HCT116 (cell line): ENCODE measurements around the gene NAT9. TPM values are rescaled to one million over a fixed set of nuclear protein-coding genes. Genes with fewer than 3 reads are reported as not detected.

Source experiments
- ATAC-seq: fragments of 200-7000 bp; cut with Tn5 transposase; 2 replicates; pipeline ENCODE4 v1.9.1; 2020; ENCODE audit warnings: mild to moderate bottlenecking, moderate library complexity
- BruUV-seq: library from RNA; stranded (reverse); fragments of 400-500 nt; replicated peaks from 2 replicates; lab custom pipeline; 2021; lab: Mats Ljungman, UMichigan
- CTCF ChIA-PET: fragments of 300-600 bp; sonication (Branson Sonifier 250); formaldehyde crosslinking; loops from one replicate; lab custom pipeline; 2021; ENCODE audit warnings: antibody characterized with exemption; lab: Charles Lee
- POLR2A ChIA-PET: fragments of 300-600, 350-600 bp; sonication (Branson Sonifier 250); formaldehyde crosslinking; loops from one replicate; lab custom pipeline; 2021; ENCODE audit warnings: antibody characterized with exemption; lab: Charles Lee
- RAD21 ChIA-PET, 2 experiments: fragments of 300-600 bp; sonication (Branson Sonifier 250); formaldehyde crosslinking; loops; one replicate each; lab custom pipeline; 2023; ENCODE audit warnings: low total read pairs in 2 of 2; ENCODE audit not compliant: uncharacterized antibody in 2 of 2, unreplicated experiment in 2 of 2, low non-redundant PET in 1 of 2; lab: Charles Lee
- DNase-seq: peaks from one replicate; pipeline ENCODE4 v3.0.0-alpha.2; 2010; ENCODE audit warnings: low read depth, low spot score
- H2AFZ ChIP-seq: fragments of 200-600 bp; shearing (Covaris generic), sonication (generic); 2 replicates; pipeline ENCODE4 v1.6.1; 2017; ENCODE audit warnings: low read depth, mixed run types, mixed read lengths, antibody characterized with exemption, low read length; ENCODE audit not compliant: poor library complexity, severe bottlenecking
- H3K27ac ChIP-seq: 2 replicates; pipeline ENCODE4 v1.5.1; 2012; ENCODE audit warnings: low read depth, low read length
- H3K27me3 ChIP-seq: fragments of 200-600 bp; sonication (generic); 2 replicates; pipeline ENCODE4 v1.6.1; 2016; ENCODE audit warnings: mixed run types, low read length, mixed read lengths; ENCODE audit not compliant: insufficient read depth
- H3K36me3 ChIP-seq, 2 experiments: fragments of 200-500 bp in 1 of 2; fragments of 200-600 bp in 1 of 2; sonication (Bioruptor generic) in 1 of 2; sonication (generic) in 1 of 2; 2 replicates each; pipeline versions ENCODE4 v1.5.1 to v1.6.1; 2014 to 2016; ENCODE audit warnings: low read length in 2 of 2, inconsistent platforms in 1 of 2, mixed read lengths in 1 of 2, mixed run types in 1 of 2; ENCODE audit not compliant: insufficient read depth in 2 of 2, control insufficient read depth in 1 of 2
- H3K4me1 ChIP-seq, 2 experiments: fragments of 200-600 bp in 1 of 2; sonication (generic) in 1 of 2; 2 replicates each; pipeline versions ENCODE4 v1.5.1 to v1.6.1; 2012 to 2017; ENCODE audit warnings: low read length in 2 of 2, inconsistent platforms in 1 of 2, mild to moderate bottlenecking in 1 of 2, mixed read lengths in 1 of 2, mixed run types in 1 of 2, moderate library complexity in 1 of 2; ENCODE audit not compliant: insufficient read depth in 2 of 2, control insufficient read depth in 1 of 2
- H3K4me2 ChIP-seq: fragments of 200-600 bp; sonication (generic); 2 replicates; pipeline ENCODE4 v1.6.1; 2017; ENCODE audit warnings: mixed run types, low read length, mixed read lengths
- H3K4me3 ChIP-seq, 2 experiments: fragments of 200-600 bp in 1 of 2; sonication (generic) in 1 of 2; replicated peaks in 1 of 2; 2 replicates each; pipeline ENCODE4 v1.5.1; 2011 to 2016; ENCODE audit warnings: low read length in 2 of 2, control low read depth in 1 of 2, low read depth in 1 of 2, mild to moderate bottlenecking in 1 of 2, mixed read lengths in 1 of 2, mixed run types in 1 of 2
- H3K79me2 ChIP-seq: fragments of 200-600 bp; sonication (generic); 2 replicates; pipeline ENCODE4 v1.6.1; 2017; ENCODE audit warnings: mild to moderate bottlenecking, mixed run types, low read length, moderate library complexity, mixed read lengths; ENCODE audit not compliant: insufficient read depth
- H3K9ac ChIP-seq: fragments of 200-600 bp; sonication (generic); 2 replicates; pipeline ENCODE4 v1.6.1; 2016; ENCODE audit warnings: low read length, mixed read lengths
- H3K9me2 ChIP-seq: fragments of 200-600 bp; sonication (generic), shearing (Covaris generic); 2 replicates; pipeline ENCODE4 v1.6.1; 2017; ENCODE audit warnings: mixed run types, mild to moderate bottlenecking, moderate library complexity; ENCODE audit not compliant: insufficient read depth
- H3K9me3 ChIP-seq, 2 experiments: fragments of 200-500 bp in 1 of 2; fragments of 200-600 bp in 1 of 2; sonication (Bioruptor generic) in 1 of 2; sonication (generic) in 1 of 2; 2 replicates each; pipeline ENCODE4 v1.6.1; 2014 to 2017; ENCODE audit warnings: low read length in 2 of 2, mixed read lengths in 2 of 2, inconsistent platforms in 1 of 2, low read depth in 1 of 2, mild to moderate bottlenecking in 1 of 2, mixed run types in 1 of 2, moderate library complexity in 1 of 2; ENCODE audit not compliant: control insufficient read depth in 1 of 2, insufficient read depth in 1 of 2
- H4K20me1 ChIP-seq: fragments of 200-600 bp; sonication (generic), shearing (Covaris generic); 2 replicates; pipeline ENCODE4 v1.6.1; 2017; ENCODE audit warnings: mixed run types, mild to moderate bottlenecking, moderate library complexity; ENCODE audit not compliant: insufficient read depth
- ATF3 ChIP-seq: IDR thresholded peaks from 2 replicates; pipeline ENCODE4 v1.6.1; 2012
- CEBPB ChIP-seq: IDR thresholded peaks from 2 replicates; pipeline ENCODE4 v1.6.1; 2012; ENCODE audit warnings: low read depth
- CTCF ChIP-seq, 3 experiments: fragments of 200-600 bp in 1 of 3; sonication (generic) in 1 of 3; IDR thresholded peaks in 2 of 3; conservative IDR thresholded peaks in 1 of 3; 2 replicates each; pipeline ENCODE4 v1.5.1; 2012 to 2017; ENCODE audit warnings: low read depth in 2 of 3, low read length in 2 of 3, antibody characterized with exemption in 1 of 3, borderline replicate concordance in 1 of 3, control low read depth in 1 of 3, mild to moderate bottlenecking in 1 of 3, mixed read lengths in 1 of 3, mixed run types in 1 of 3, moderate library complexity in 1 of 3; ENCODE audit not compliant: insufficient read depth in 1 of 3
- EGR1 ChIP-seq: IDR thresholded peaks from 2 replicates; pipeline ENCODE4 v1.6.1; 2012; ENCODE audit warnings: low read depth
- ELF1 ChIP-seq: IDR thresholded peaks from 2 replicates; pipeline ENCODE4 v1.6.1; 2012; ENCODE audit warnings: low read depth, borderline replicate concordance
- EZH2 ChIP-seq: fragments of 200-600 bp; sonication (generic); IDR thresholded peaks from 2 replicates; pipeline ENCODE4 v1.6.1; 2017; ENCODE audit warnings: antibody characterized with exemption, mixed run types
- EZH2phosphoT487 ChIP-seq: fragments of 200-600 bp; IDR thresholded peaks from 2 replicates; pipeline ENCODE4 v1.6.1; 2018; ENCODE audit warnings: antibody characterized with exemption, borderline replicate concordance
- JUND ChIP-seq: IDR thresholded peaks from 2 replicates; pipeline ENCODE4 v1.6.1; 2012
- POLR2AphosphoS5 ChIP-seq: IDR thresholded peaks from 2 replicates; pipeline ENCODE4 v1.6.1; 2011; ENCODE audit warnings: mild to moderate bottlenecking, low read depth, low read length, moderate library complexity
- SIN3A ChIP-seq: IDR thresholded peaks from 2 replicates; pipeline ENCODE4 v1.6.1; 2012; ENCODE audit warnings: low read depth
- SP1 ChIP-seq: IDR thresholded peaks from 2 replicates; pipeline ENCODE4 v1.6.1; 2012; ENCODE audit warnings: low read depth
- SRF ChIP-seq: IDR thresholded peaks from 2 replicates; pipeline ENCODE4 v1.6.1; 2012; ENCODE audit warnings: low read depth
- TCF7L2 ChIP-seq: IDR thresholded peaks from 2 replicates; pipeline ENCODE4 v1.7.0; 2011; ENCODE audit warnings: borderline replicate concordance, inconsistent platforms; ENCODE audit not compliant: insufficient read depth, insufficient read length; ENCODE audit errors: extremely low read depth
- YY1 ChIP-seq: IDR thresholded peaks from 2 replicates; pipeline ENCODE4 v1.6.1; 2011; ENCODE audit warnings: low read length, low read depth, moderate library complexity, mild to moderate bottlenecking; ENCODE audit not compliant: insufficient replicate concordance; ENCODE audit errors: extremely low read depth
- ZBTB33 ChIP-seq: IDR thresholded peaks from 2 replicates; pipeline ENCODE4 v1.6.1; 2011; ENCODE audit warnings: mild to moderate bottlenecking, low read length, moderate library complexity; ENCODE audit not compliant: insufficient replicate concordance; ENCODE audit errors: extremely low read depth
- ZFX ChIP-seq: fragments of 450-650 bp; IDR thresholded peaks from 2 replicates; pipeline ENCODE4 v1.6.1; 2017
- ZNF274 ChIP-seq: fragments of 200-500 bp; sonication (Bioruptor generic); IDR thresholded peaks from 2 replicates; pipeline ENCODE4 v1.6.1; 2014; ENCODE audit warnings: mild to moderate bottlenecking, low read depth, low read length, inconsistent platforms
- intact Hi-C: fragments of 100-400 bp; cut with micrococcal nuclease; formaldehyde crosslinking; loops from 2 replicates; pipeline ENCODE4 v1.10.0; 2022
- total RNA-seq: library from RNA; stranded (reverse); gene quantifications from one replicate; pipeline ENCODE4 v1.2.1, GENCODE V29; 2021; ENCODE audit not compliant: unreplicated experiment

Gene NAT9
- total RNA-seq, 1 experiment from 2014 or later, result 88.7 TPM

GRCh38 chr17:74754832-74755231, 21.3 kb downstream of the NAT9 start:
- no peak for DNase-seq
- intact Hi-C loops, result no loop called here
- Histone ChIP-seq H3K9ac (no peak overlapping the region), H4K20me1 (peaks cover 3% of the 10 kb centered on the region; the same call in 1 of the 2 replicates), H3K36me3 (peaks cover 0 to 2% of the 10 kb centered on the region in 2 experiments; a peak in 2 of 4 replicates), H3K79me2 (peaks cover 93% of the 10 kb centered on the region), H3K27ac (no peak overlapping the region), H3K4me2 (no peak overlapping the region), H3K4me1 (peaks cover 59 to 70% of the 10 kb centered on the region in 2 experiments), H3K9me2 (no peaks in the 10 kb centered on the region), H3K4me3 (no peak overlapping the region), H2AFZ (no peak overlapping the region), H3K9me3 (no peaks in the 10 kb centered on the region), H3K27me3 (no peaks in the 10 kb centered on the region)
- ATAC-seq, result no peak
- RAD21 ChIA-PET, result no interaction called here
- CTCF ChIA-PET, result interaction anchor here (1.2 to 1.8 kb wide), 3 partner anchors 10 to 98 kb away, joined by 4 to 6 read pairs (median 4); no protein-coding TSS in a partner anchor
- POLR2A ChIA-PET, result no interaction called here
- TF ChIP-seq TCF7L2, result no peak
- TF ChIP-seq EZH2, result no peak
- no peak for TF ChIP-seq ELF1
- no peak for TF ChIP-seq SIN3A
- no peak for TF ChIP-seq CTCF (IDR thresholded peaks at IDR 0.05 in 2 of 3, conservative IDR thresholded peaks at IDR 0.05 in 1 of 3; ENCODE audit: borderline replicate concordance in 1 of 3, insufficient read depth in 1 of 3, low read depth in 2 of 3, low read length in 2 of 3)
- no peak for TF ChIP-seq EGR1
- no peak for TF ChIP-seq SP1
- TF ChIP-seq YY1, result no peak
- TF ChIP-seq EZH2phosphoT487, result no peak
- TF ChIP-seq CEBPB, result no peak
- no peak for TF ChIP-seq JUND
- no peak for TF ChIP-seq POLR2AphosphoS5
- TF ChIP-seq ZBTB33, result no peak
- TF ChIP-seq SRF, result no peak
- no peak for TF ChIP-seq ATF3
- no peak for TF ChIP-seq ZNF274
- TF ChIP-seq ZFX, result no peak
- BruUV-seq, result no TSS peak
